ENCODE data around the gene PRR19.

PRR19 gene

GRCh38 chr19:42281146-42281826 lies 20.6 kb upstream of the PRR19 start:
- no CpG with 5 or more reads among the region's 25 CpGs for WGBS (ENCODE audit: extremely low coverage, insufficient coverage, low lambda C conversion rate)
- DNase-seq, result peak; percentile 72
- no peaks in the 10 kb centered on the region for H3K27me3 ChIP-seq (ENCODE audit: insufficient read depth, low read length, poor library complexity)
- no peaks in the 10 kb centered on the region for H3K36me3 ChIP-seq (ENCODE audit: control insufficient read depth, insufficient read depth, low read length)
- no peak overlapping the region for H4K5ac ChIP-seq (ENCODE audit: low read length)
- H3K18ac ChIP-seq (ENCODE audit: low read length), result peak overlapping the region; percentile 86
- peak overlapping the region; percentile 18 for H3K23ac ChIP-seq (ENCODE audit: low read length)
- H3K4me2 ChIP-seq (ENCODE audit: low read length), result peak overlapping the region; percentile 1
- peaks cover 13% of the 10 kb centered on the region for H3K79me2 ChIP-seq (ENCODE audit: control insufficient read depth, insufficient read depth, low read length)
- peak overlapping the region; percentile 30 for H4K8ac ChIP-seq (ENCODE audit: low read depth, low read length)
- peaks cover 18% of the 10 kb centered on the region for H3K79me1 ChIP-seq (ENCODE audit: low read length)
- peak overlapping the region; percentile 77 for H3K27ac ChIP-seq (ENCODE audit: low read depth, low read length)
- peak overlapping the region; percentile 71 for H3K4ac ChIP-seq (ENCODE audit: low read depth, low read length)
- H2BK15ac ChIP-seq (replicated peaks; ENCODE audit: low read depth), result peak overlapping the region; percentile 10
- H2BK120ac ChIP-seq (ENCODE audit: low read depth, low read length), result peak overlapping the region; percentile 46
- H2AK5ac ChIP-seq (ENCODE audit: low read length), result no peak overlapping the region
- no peak overlapping the region for H3K4me3 ChIP-seq (ENCODE audit: low read length)
- H2BK5ac ChIP-seq (ENCODE audit: low read length), result no peak overlapping the region
- peaks cover 13% of the 10 kb centered on the region for H3K4me1 ChIP-seq (ENCODE audit: control insufficient read depth, low read depth, low read length)
- H3K9ac ChIP-seq (ENCODE audit: low read length), result peak overlapping the region; percentile 66
- H3K56ac ChIP-seq (ENCODE audit: low read length), result peak overlapping the region; percentile 90

- H3K56ac ChIP-seq (ENCODE audit: low read length), result peak overlapping the region; percentile 90
- no CpG with 5 or more reads among the region's 7 CpGs for WGBS (ENCODE audit: extremely low coverage, insufficient coverage, low lambda C conversion rate)
- peak overlapping the region; percentile 2 for H4K5ac ChIP-seq (ENCODE audit: low read length)
- H3K27ac ChIP-seq (ENCODE audit: low read depth, low read length), result peak overlapping the region; percentile 77
- H3K27me3 ChIP-seq (ENCODE audit: insufficient read depth, low read length, poor library complexity), result no peaks in the 10 kb centered on the region
- peak overlapping the region; percentile 66 for H3K9ac ChIP-seq (ENCODE audit: low read length)
- peaks cover 13% of the 10 kb centered on the region for H3K4me1 ChIP-seq (ENCODE audit: control insufficient read depth, low read depth, low read length)
- H2BK15ac ChIP-seq (replicated peaks; ENCODE audit: low read depth), result no peak overlapping the region
- H3K18ac ChIP-seq (ENCODE audit: low read length), result peak overlapping the region; percentile 86
- H3K4me2 ChIP-seq (ENCODE audit: low read length), result peak overlapping the region; percentile 1
- H4K8ac ChIP-seq (ENCODE audit: low read depth, low read length), result peak overlapping the region; percentile 30
- H3K36me3 ChIP-seq (ENCODE audit: control insufficient read depth, insufficient read depth, low read length), result no peaks in the 10 kb centered on the region
- peak overlapping the region; percentile 89 for H2BK5ac ChIP-seq (ENCODE audit: low read length)
- peak overlapping the region; percentile 29 for H3K23ac ChIP-seq (ENCODE audit: low read length)
- peak overlapping the region; percentile 98 for H2AK5ac ChIP-seq (ENCODE audit: low read length)
- H3K4ac ChIP-seq (ENCODE audit: low read depth, low read length), result peak overlapping the region; percentile 71
- H3K79me1 ChIP-seq (ENCODE audit: low read length), result peaks cover 18% of the 10 kb centered on the region
- peak overlapping the region; percentile 39 for H2BK120ac ChIP-seq (ENCODE audit: low read depth, low read length)
- H3K4me3 ChIP-seq (ENCODE audit: low read length), result no peak overlapping the region
- H3K79me2 ChIP-seq (ENCODE audit: control insufficient read depth, insufficient read depth, low read length), result peaks cover 13% of the 10 kb centered on the region
- peak; percentile 80 for DNase-seq
Measured at GRCh38 chr19:42281827-42282762, 19.8 kb upstream of the PRR19 start.

GRCh38 chr19:42282819-42283187 lies 19.1 kb upstream of the PRR19 start:
- peaks cover 13% of the 10 kb centered on the region for H3K79me2 ChIP-seq (ENCODE audit: control insufficient read depth, insufficient read depth, low read length)
- no peak overlapping the region for H4K8ac ChIP-seq (ENCODE audit: low read depth, low read length)
- H3K4ac ChIP-seq (ENCODE audit: low read depth, low read length), result no peak overlapping the region
- peak overlapping the region; percentile 88 for H3K56ac ChIP-seq (ENCODE audit: low read length)
- no CpG with 5 or more reads among the region's 4 CpGs for WGBS (ENCODE audit: extremely low coverage, insufficient coverage, low lambda C conversion rate)
- H2BK120ac ChIP-seq (ENCODE audit: low read depth, low read length), result no peak overlapping the region
- H3K36me3 ChIP-seq (ENCODE audit: control insufficient read depth, insufficient read depth, low read length), result no peaks in the 10 kb centered on the region
- peaks cover 18% of the 10 kb centered on the region for H3K79me1 ChIP-seq (ENCODE audit: low read length)
- no peaks in the 10 kb centered on the region for H3K27me3 ChIP-seq (ENCODE audit: insufficient read depth, low read length, poor library complexity)
- H3K27ac ChIP-seq (ENCODE audit: low read depth, low read length), result peak overlapping the region; percentile 4
- H3K4me3 ChIP-seq (ENCODE audit: low read length), result no peak overlapping the region
- no peak for DNase-seq
- no peak overlapping the region for H3K18ac ChIP-seq (ENCODE audit: low read length)
- no peak overlapping the region for H4K5ac ChIP-seq (ENCODE audit: low read length)
- H3K23ac ChIP-seq (ENCODE audit: low read length), result no peak overlapping the region
- no peak overlapping the region for H2BK15ac ChIP-seq (replicated peaks; ENCODE audit: low read depth)
- H2BK5ac ChIP-seq (ENCODE audit: low read length), result peak overlapping the region; percentile 6
- peak overlapping the region; percentile 87 for H3K9ac ChIP-seq (ENCODE audit: low read length)
- peak overlapping the region; percentile 94 for H3K4me2 ChIP-seq (ENCODE audit: low read length)
- peaks cover 13% of the 10 kb centered on the region for H3K4me1 ChIP-seq (ENCODE audit: control insufficient read depth, low read depth, low read length)
- peak overlapping the region; percentile 6 for H2AK5ac ChIP-seq (ENCODE audit: low read length)

GRCh38 chr19:42283188-42284065 lies 18.5 kb upstream of the PRR19 start:
- WGBS (ENCODE audit: extremely low coverage, insufficient coverage, low lambda C conversion rate), result no CpG with 5 or more reads among the region's 74 CpGs
- H3K18ac ChIP-seq (ENCODE audit: low read length), result peak overlapping the region; percentile 93

GRCh38 chr19:42284066-42284501 lies 17.8 kb upstream of the PRR19 start:
- Histone ChIP-seq H2BK15ac (replicated peaks; ENCODE audit: low read depth) (no peak overlapping the region), H3K4ac (ENCODE audit: low read depth, low read length) (peak overlapping the region; percentile 92), H3K9ac (ENCODE audit: low read length) (peak overlapping the region; percentile 82), H4K8ac (ENCODE audit: low read depth, low read length) (peak overlapping the region; percentile 28), H3K79me1 (ENCODE audit: low read length) (peaks cover 18% of the 10 kb centered on the region), H3K36me3 (ENCODE audit: control insufficient read depth, insufficient read depth, low read length) (peaks cover 4% of the 10 kb centered on the region), H3K27ac (ENCODE audit: low read depth, low read length) (peak overlapping the region; percentile 89), H3K18ac (ENCODE audit: low read length) (peak overlapping the region; percentile 93), H3K79me2 (ENCODE audit: control insufficient read depth, insufficient read depth, low read length) (peaks cover 13% of the 10 kb centered on the region), H2BK120ac (ENCODE audit: low read depth, low read length) (no peak overlapping the region), H4K5ac (ENCODE audit: low read length) (no peak overlapping the region), H3K4me3 (ENCODE audit: low read length) (peak overlapping the region; percentile 42), H3K4me1 (ENCODE audit: control insufficient read depth, low read depth, low read length) (peaks cover 13% of the 10 kb centered on the region), H2AK5ac (ENCODE audit: low read length) (no peak overlapping the region), H3K56ac (ENCODE audit: low read length) (peak overlapping the region; percentile 85), H2BK5ac (ENCODE audit: low read length) (no peak overlapping the region), H3K27me3 (ENCODE audit: insufficient read depth, low read length, poor library complexity) (no peaks in the 10 kb centered on the region), H3K23ac (ENCODE audit: low read length) (no peak overlapping the region), H3K4me2 (ENCODE audit: low read length) (no peak overlapping the region)
- peak; percentile 70 for DNase-seq
- no CpG with 5 or more reads among the region's 76 CpGs for WGBS (ENCODE audit: extremely low coverage, insufficient coverage, low lambda C conversion rate)

More at GRCh38 chr19:42283188-42284065, 18.5 kb upstream of the PRR19 start:
- no peak overlapping the region for H2BK15ac ChIP-seq (replicated peaks; ENCODE audit: low read depth)
- DNase-seq, result peak; percentile 96
- H2BK5ac ChIP-seq (ENCODE audit: low read length), result peak overlapping the region; percentile 6
- H2AK5ac ChIP-seq (ENCODE audit: low read length), result peak overlapping the region; percentile 6
- H3K56ac ChIP-seq (ENCODE audit: low read length), result peak overlapping the region; percentile 88
- peak overlapping the region; percentile 41 for H3K4me3 ChIP-seq (ENCODE audit: low read length)
- peaks cover 18% of the 10 kb centered on the region for H3K79me1 ChIP-seq (ENCODE audit: low read length)
- H3K23ac ChIP-seq (ENCODE audit: low read length), result peak overlapping the region; percentile 85
- peak overlapping the region; percentile 4 for H3K27ac ChIP-seq (ENCODE audit: low read depth, low read length)
- H4K8ac ChIP-seq (ENCODE audit: low read depth, low read length), result no peak overlapping the region
- no peak overlapping the region for H2BK120ac ChIP-seq (ENCODE audit: low read depth, low read length)
- H3K4me1 ChIP-seq (ENCODE audit: control insufficient read depth, low read depth, low read length), result peaks cover 13% of the 10 kb centered on the region
- H3K27me3 ChIP-seq (ENCODE audit: insufficient read depth, low read length, poor library complexity), result no peaks in the 10 kb centered on the region
- H4K5ac ChIP-seq (ENCODE audit: low read length), result no peak overlapping the region
- peak overlapping the region; percentile 87 for H3K9ac ChIP-seq (ENCODE audit: low read length)
- H3K4ac ChIP-seq (ENCODE audit: low read depth, low read length), result no peak overlapping the region
- peaks cover 13% of the 10 kb centered on the region for H3K79me2 ChIP-seq (ENCODE audit: control insufficient read depth, insufficient read depth, low read length)
- H3K36me3 ChIP-seq (ENCODE audit: control insufficient read depth, insufficient read depth, low read length), result no peaks in the 10 kb centered on the region
- H3K4me2 ChIP-seq (ENCODE audit: low read length), result peak overlapping the region; percentile 94
